Stimulated activated CD8-positive, alpha-beta memory T cell treated with anti-CD3 and anti-CD28 coated beads, Interleukin-7, amount 100 ng/mL, for 4 hours (primary cell): ENCODE data around the gene ST7.

Source experiments
- DNase-seq, 2 donors: peaks; one replicate each; pipeline ENCODE4 v3.0.0-alpha.2; 2020; ENCODE audit warnings: low read depth in 2 of 2

Gene ST7

GRCh38 chr7:116977172-116977571, 23.9 kb downstream of the ST7 start:
- DNase-seq, result no peak

GRCh38 chr7:116978006-116978405, 24.7 kb downstream of the ST7 start:
- DNase-seq, result no peak

DNA sequence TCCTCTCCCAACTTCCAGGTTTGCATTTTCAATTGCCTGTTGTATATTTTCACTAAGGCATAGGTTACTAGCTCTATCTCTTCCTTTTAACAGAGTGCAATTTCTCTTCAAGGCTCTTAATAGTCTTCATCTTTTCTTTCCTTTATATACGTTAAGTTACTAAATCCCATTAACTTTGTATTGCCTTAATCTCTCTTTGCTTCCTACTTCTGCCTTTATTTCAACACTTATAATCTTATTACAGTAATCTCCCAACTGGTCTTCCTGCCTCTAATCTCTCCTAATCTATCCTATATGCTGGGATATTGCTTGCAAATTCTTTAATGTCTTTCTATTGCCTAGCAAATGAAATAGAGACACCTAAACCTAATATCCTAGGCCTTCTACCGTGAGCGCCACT, 26.1 kb downstream of the ST7 start:
- no peak for DNase-seq

GRCh38 chr7:116980354-116980753, 27.1 kb downstream of the ST7 start:
- no peak for DNase-seq

DNA sequence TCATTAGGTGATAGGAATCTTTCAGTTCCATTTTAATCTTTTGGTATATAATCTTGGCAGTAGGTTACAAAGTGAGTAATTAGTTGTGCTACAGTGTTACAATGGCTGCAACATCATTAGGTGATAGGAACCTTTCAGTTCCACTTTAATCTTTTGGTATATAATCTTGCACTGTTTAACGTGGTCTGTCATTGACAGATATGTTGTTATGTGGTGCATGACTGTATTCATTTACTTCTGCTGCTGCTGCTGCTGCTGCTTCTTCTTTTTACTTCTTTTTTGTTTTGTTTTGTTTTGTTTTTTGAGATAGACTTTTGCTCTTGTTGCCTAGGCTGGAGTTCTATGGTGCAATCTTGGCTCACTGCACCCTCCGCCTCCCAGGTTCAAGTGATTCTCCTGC, 28.6 kb downstream of the ST7 start:
- no peak for DNase-seq

DNA sequence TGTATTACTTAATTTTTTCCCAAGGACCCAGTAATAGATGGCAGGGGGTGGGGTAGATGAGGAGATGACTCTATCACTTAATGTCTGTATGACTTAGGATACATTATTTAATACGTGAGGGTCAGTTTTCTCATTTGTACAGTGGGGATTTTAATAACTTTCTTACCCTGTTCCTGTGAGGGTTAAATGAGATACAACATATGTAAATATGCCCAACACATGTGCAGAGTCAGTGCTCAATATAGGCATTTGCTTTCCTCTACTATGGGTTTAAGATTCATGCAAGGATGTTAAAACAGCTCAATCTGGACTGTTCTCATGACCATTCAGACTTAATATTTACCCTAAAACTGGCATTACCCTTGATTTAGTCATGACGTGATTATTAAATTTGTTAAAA, 31.2 kb downstream of the ST7 start:
- DNase-seq, result no peak

DNA sequence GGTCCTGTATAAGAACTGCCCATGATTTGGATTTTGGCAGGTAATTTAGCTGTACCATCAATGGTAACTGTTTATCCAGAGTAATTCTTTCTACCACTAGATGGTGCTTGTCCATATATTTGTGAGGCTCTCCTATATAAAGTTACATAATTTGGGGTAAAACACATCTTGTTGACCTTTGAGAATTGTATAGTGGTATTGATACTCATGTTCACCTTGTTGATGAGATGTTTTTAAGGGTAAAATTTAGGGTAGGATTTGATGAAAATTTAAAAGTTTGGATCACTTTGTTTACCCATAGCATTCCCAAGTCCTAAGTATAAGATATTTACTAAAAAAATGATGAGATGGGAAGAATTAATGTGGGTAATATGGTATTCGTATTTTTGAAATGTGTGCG, 31.6 kb downstream of the ST7 start:
- no peak for DNase-seq

- no peak for DNase-seq
Observed at GRCh38 chr7:116985575-116985974, 32.3 kb downstream of the ST7 start.

DNA sequence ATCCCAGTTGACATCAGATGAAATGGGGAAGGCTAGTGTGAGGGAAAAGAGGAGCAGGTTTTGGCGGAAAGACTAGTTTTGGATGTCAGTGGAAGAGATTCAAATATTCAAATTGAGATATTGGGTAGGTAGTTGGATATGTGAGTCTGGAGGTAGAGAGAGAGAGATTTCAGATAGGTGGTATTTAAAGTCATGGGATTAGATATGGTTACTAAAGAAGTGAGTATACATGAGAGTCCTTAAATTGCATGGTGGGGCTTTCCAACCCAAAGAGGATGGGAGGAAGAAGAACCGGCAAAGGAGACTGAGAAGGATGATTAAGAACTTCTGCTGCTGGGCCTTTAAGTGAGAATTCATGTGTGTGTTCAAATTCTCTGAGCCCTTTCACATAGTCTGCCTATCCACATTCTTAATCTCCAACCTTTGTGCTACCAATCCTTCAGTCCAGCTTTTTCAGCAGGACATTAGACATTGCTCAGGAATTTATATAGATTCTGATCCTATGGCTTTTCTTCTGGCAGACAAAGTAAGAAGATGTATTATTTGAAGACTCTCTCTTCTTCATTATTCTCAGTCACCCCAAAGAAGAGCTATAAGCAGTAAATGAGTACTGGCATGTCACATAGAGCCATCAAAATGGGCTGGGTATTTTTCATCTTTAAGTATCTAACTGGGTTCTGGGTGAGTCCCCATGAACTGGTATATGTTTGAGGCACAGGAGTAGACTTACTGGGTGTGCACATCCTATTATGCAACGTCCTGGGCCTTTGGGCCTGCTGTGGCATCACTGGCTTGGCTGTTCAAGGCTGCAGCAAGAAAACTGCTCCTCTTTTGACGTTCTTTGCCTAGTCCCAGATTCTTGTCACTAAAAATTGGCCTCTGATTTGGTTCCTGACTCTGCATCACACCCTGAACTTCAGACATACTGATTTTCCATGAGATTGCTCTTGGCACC, 33.6 kb downstream of the ST7 start:
- DNase-seq, result no peak

GRCh38 chr7:116988363-116988989, 35.2 kb downstream of the ST7 start:
- DNase-seq, result no peak

- DNase-seq, result no peak
Observed at GRCh38 chr7:116990056-116990455, 36.8 kb downstream of the ST7 start.

DNA sequence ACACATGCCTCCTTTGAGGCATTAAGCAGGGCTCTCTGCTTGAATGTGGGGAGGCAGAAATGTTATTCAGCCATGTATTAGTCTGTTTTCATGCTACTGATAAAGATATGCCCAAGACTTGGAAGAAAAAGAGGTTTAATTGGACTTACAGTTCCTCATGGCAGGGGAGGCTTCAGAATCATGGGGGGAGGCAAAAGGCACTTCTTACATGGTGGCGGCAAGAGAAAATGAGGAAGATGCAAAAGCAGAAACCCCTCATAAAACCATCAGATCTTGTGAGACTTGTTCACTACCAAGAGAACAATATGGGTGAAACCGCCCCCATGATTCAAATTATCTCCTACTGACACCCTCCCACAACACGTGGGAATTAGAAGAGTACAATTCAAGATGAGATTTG, 37.9 kb downstream of the ST7 start:
- DNase-seq, result no peak

- DNase-seq, result no peak
Observed at GRCh38 chr7:116994611-116995010, 41.3 kb downstream of the ST7 start.

GRCh38 chr7:116997972-116998371, 44.7 kb downstream of the ST7 start:
- no peak for DNase-seq

DNA sequence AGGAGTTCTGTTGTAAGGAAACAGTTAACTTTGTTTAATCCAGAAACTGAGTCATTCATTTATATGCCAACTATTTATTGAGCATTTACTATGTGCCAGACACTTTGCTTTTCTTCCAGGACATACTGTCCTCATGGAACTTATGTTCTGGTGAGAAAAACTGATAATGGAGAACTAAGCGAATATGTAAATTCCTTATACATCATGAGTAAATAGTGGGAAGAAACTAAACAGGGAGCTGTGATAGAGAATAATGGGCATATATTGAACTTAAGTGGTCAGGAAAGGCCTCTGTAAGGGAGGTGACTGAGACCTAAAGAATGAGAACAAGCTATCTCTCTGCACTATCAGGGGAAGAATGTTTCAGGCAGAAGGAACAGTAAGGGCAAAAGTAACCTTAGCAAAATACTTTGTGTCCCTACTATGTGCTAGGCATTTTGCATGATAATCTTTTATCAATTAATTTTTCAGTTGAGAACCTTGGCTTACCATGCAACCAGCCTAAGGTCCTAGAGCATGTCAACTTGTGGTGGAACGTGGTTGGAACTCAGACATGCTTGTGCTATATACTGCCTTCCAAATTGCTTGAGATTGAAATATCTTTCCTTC, 45.4 kb downstream of the ST7 start:
- no peak for DNase-seq

DNA sequence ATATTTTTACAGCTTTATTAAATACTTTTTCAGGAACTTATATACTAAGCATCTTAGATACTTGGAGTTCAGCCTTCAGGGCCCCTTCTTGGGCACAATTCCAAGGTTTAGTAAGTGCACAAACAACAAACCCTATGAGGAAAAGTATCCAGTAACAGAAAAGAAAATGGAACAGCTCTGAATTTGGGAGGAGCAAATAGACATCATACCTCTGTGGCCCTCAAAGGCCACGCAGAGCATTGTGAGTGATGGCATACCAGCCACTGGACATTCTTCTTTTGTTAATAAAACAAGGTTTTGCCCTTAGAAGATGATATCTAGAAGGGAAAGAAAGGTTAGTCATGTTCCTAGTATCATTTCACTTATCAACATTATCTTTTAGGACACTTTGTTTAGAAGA, 46.0 kb downstream of the ST7 start:
- no peak for DNase-seq

GRCh38 chr7:117001283-117001682, 48.0 kb downstream of the ST7 start:
- DNase-seq, result no peak

- DNase-seq, result no peak
Observed at GRCh38 chr7:117004899-117005298, 51.6 kb downstream of the ST7 start.

DNA sequence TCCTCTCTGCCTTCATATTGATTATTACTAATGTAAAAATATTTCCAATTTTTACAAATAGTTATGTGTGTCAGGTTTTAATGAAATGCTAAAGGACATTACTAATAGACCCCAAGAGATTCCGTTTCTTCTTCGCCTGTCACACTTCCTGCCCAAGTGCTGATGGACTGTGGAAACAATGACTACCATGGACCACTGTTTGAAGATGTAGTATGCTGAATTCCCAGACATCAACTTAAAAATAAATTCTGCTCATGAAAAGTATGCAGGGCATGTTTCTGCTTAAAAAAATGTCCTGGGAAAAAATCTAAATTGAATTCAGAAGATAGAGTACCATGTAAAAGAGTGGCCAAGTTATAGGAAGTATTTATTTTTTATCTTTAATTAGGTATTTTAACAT, 52.1 kb downstream of the ST7 start:
- DNase-seq, result no peak

DNA sequence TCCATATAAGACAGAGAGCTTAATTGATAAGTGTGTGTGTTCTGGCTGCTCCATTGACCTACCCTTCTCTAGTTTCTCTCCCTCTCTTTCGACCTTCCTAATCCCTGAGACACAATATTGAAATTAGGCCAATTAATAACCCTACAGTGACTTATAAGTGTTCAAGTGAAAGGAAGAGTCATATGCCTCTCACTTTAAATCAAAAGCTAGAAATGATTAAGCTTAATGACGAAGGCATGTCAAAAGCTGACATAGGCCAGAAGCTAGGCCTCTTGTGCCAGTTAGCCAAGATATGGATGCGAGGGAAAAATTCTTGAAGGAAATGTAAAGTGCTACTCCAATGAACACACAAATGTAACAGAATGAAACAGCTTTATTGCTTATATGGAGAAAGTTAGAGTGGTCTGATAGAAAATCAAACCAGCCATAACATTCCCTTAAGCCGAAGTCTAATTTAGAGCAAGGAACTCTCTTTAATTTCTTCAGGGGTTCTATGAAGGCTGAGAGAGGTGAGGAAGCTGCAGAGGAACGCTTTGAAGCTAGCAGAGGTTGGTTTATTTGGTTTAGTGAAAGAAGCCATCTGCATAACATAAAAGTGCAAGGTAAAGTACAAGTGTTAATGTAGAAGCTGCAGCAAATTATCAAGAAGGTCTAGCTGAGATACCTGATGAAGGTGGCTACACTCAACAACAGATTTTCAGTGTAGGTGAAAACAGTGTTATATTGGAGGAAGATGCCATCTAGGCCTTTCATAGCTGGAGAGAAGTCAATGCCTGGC, 53.8 kb downstream of the ST7 start:
- no peak for DNase-seq

GRCh38 chr7:117008118-117008885, 55.0 kb downstream of the ST7 start:
- no peak for DNase-seq
